ENCODE measurements around the gene ACADSB.

The ACADSB gene

DNA sequence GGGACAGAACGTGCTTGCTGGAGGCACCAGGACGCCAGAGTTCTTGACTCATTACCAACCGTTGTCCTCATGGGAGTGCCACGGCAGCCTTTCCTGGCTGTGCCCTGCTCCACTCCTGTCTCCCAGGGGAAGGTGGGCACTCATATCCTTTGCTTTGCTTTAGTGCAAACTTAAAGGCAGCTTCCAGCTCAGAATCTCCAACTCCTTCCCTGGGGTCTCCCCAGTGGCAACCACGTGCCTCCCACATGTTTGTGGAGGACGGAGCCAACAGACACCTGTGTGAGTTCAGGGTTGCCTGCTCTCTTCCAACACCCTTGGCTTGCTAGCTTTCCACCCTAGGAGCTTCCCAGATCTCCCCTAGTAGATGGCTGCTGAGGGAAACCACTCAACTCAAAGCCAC, 75.0 kb downstream of the ACADSB start:
- no peak overlapping the region for H3K4me3 ChIP-seq (ENCODE audit: control insufficient read depth, low read depth, low read length)
- DNase-seq (ENCODE audit: low read depth), result no peak
- TF ChIP-seq CTCF (IDR thresholded peaks at IDR 0.05; ENCODE audit: control insufficient read depth, insufficient read depth, low read depth, low read length, missing control alignments), result no peak

DNA sequence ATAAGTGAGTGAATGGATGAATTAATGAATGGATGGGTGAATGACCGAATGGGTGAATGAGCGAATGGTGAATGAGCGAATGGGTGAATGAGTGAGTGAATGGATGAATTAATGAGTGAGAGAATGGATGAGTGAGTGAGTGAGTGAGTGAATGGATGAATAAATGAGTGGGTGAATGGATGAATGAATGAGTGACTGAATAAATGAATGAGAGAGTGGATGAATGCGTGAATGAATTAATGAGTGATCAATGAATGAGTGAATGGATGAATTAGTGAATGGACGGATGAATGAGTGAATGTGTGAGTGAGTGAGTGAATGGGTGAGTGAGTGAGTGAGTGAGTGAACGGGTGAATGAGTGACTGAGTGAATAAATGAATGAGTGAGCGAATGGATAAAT, 77.5 kb downstream of the ACADSB start:
- H3K4me3 ChIP-seq (ENCODE audit: control insufficient read depth, low read depth, low read length), result no peak overlapping the region

GRCh38 chr10:123087348-123087747, 78.5 kb downstream of the ACADSB start:
- no peak for TF ChIP-seq CTCF (IDR thresholded peaks at IDR 0.05; ENCODE audit: control insufficient read depth, insufficient read depth, low read depth, low read length, missing control alignments)
- no peak for DNase-seq (ENCODE audit: low read depth)
- no peak overlapping the region for H3K4me3 ChIP-seq (ENCODE audit: control insufficient read depth, low read depth, low read length)

More for the DNA sequence above, 77.5 kb downstream of the ACADSB start:
- TF ChIP-seq CTCF (IDR thresholded peaks at IDR 0.05; ENCODE audit: control insufficient read depth, insufficient read depth, low read depth, low read length, missing control alignments), result no peak
- DNase-seq (ENCODE audit: low read depth), result no peak

- DNase-seq (ENCODE audit: low read depth), result no peak
- TF ChIP-seq CTCF (IDR thresholded peaks at IDR 0.05; ENCODE audit: control insufficient read depth, insufficient read depth, low read depth, low read length, missing control alignments), result no peak
- H3K4me3 ChIP-seq (ENCODE audit: control insufficient read depth, low read depth, low read length), result no peak overlapping the region
Observed at GRCh38 chr10:123087786-123088185, 79.0 kb downstream of the ACADSB start.

DNA sequence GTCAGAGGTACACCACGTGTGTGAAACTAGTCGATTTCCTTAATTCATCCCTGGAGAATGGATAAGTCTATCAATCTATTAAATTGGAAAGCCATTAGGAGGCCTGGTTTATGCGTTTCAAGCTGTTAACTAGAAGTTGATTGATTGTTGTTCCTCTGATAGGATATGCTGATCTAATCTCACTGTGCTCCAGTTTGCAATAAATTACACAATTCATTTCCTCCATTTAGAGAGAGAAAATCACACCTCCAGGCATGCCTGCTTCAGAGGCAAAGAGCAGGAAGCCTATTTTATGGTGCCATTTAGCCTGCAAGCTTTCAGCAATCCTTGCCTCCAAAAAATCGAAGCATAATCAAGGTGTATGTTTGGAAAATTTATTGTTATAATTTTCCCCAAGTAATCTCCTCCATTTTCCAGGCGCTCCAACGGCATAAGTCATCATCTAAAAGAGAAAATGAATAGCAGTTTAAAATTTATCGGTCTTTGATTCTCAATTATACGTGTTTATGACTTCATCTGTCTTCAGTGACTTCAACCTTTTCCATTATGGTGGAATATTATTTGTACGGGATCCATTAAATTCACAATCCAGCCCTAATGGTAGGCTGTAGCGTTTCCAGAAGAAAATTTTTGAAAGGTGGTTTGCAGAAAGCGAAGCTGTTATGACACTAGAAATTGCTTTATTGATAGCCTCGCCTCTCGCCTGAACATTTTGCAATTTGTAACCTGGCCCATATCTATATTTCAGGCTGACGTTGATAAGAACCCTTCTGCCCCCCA, 84.0 kb downstream of the ACADSB start:
- TF ChIP-seq CTCF (IDR thresholded peaks at IDR 0.05; ENCODE audit: control insufficient read depth, insufficient read depth, low read depth, low read length, missing control alignments), result no peak
- H3K4me3 ChIP-seq (ENCODE audit: control insufficient read depth, low read depth, low read length), result no peak overlapping the region
- DNase-seq (ENCODE audit: low read depth), result no peak

DNA sequence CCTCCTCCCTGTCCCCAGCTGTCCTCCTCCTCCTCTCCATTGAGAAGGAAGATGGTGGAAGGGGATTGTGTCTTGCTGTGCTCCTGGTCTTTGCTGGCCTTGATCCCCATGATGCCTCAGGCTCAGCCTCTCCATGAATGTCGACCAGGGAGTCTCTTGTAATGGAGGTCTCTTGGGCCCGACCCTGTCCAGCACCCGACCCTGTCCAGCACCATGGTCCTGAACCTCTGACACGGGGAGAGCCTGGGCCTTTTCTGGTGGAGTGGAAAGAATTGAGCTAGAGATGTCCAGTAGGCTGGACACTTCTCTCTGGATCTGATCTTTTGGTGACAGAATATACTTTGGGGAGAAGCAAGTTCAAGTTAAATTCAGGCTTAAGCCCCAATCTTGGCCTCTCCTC, 84.7 kb downstream of the ACADSB start:
- no peak for TF ChIP-seq CTCF (IDR thresholded peaks at IDR 0.05; ENCODE audit: control insufficient read depth, insufficient read depth, low read depth, low read length, missing control alignments)
- DNase-seq (ENCODE audit: low read depth), result no peak

More for the DNA sequence above, 84.7 kb downstream of the ACADSB start:
- no peak overlapping the region for H3K4me3 ChIP-seq (ENCODE audit: control insufficient read depth, low read depth, low read length)

Measured in AG09309 (cell line).